Choroid plexus epithelial cell (primary cell): Measurements from ENCODE around the gene FGGY.
"Not testable (repeated sequence)": the region's sequence is repeated elsewhere in the genome, so short reads cannot be mapped to it uniquely, and the experiment has no call there.

Experiments used
- DNase-seq: peaks from one replicate; pipeline ENCODE4 v3.0.0-alpha.2; 2010; ENCODE audit warnings: low read depth
- H3K4me3 ChIP-seq: 2 replicates; pipeline ENCODE4 v1.5.1; 2011; ENCODE audit warnings: low read depth, mild to moderate bottlenecking, control low read depth, low read length, moderate library complexity
- TF ChIP-seq, protein P1 (sequence below): conservative IDR thresholded peaks from 2 replicates; pipeline ENCODE4 v1.5.1; 2011; ENCODE audit warnings: low read depth, mild to moderate bottlenecking, control low read depth, inconsistent platforms, low read length, moderate library complexity

The FGGY gene

GRCh38 chr1:59346429-59346828, 49.5 kb downstream of the FGGY start:
- DNase-seq = no peak
- H3K4me3 ChIP-seq = no peak overlapping the region
- TF ChIP-seq, protein P1, sequence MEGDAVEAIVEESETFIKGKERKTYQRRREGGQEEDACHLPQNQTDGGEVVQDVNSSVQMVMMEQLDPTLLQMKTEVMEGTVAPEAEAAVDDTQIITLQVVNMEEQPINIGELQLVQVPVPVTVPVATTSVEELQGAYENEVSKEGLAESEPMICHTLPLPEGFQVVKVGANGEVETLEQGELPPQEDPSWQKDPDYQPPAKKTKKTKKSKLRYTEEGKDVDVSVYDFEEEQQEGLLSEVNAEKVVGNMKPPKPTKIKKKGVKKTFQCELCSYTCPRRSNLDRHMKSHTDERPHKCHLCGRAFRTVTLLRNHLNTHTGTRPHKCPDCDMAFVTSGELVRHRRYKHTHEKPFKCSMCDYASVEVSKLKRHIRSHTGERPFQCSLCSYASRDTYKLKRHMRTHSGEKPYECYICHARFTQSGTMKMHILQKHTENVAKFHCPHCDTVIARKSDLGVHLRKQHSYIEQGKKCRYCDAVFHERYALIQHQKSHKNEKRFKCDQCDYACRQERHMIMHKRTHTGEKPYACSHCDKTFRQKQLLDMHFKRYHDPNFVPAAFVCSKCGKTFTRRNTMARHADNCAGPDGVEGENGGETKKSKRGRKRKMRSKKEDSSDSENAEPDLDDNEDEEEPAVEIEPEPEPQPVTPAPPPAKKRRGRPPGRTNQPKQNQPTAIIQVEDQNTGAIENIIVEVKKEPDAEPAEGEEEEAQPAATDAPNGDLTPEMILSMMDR = no peak

DNA sequence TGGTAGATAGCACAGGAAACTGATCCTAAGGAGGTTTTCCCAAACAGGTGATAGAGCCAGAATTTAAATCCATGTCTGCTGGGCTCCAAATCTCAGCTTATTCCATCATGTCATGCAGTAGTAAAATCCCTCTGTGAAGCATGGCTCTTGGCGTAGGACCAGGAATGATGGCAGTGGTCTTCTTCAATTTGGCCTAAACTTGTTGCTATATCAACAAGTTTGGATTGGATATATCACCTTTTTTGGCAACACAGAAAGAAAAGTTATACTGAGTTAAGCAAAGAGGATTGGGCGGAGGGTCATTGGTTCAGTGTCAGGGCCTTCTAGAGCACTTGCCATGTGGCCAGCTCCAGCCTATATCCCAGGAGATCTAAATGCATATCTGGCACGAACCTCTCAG, 52.2 kb downstream of the FGGY start:
- H3K4me3 ChIP-seq = no peak overlapping the region
- TF ChIP-seq, protein P1 = no peak
- no peak for DNase-seq

- no peak for DNase-seq
- H3K4me3 ChIP-seq = no peak overlapping the region
- TF ChIP-seq, protein P1 = no peak
These were observed 53.6 kb downstream of the FGGY start for GRCh38 chr1:59350521-59350920.

- DNase-seq = no peak
- H3K4me3 ChIP-seq = no peak overlapping the region
- TF ChIP-seq, protein P1 = no peak
These were observed 55.2 kb downstream of the FGGY start for GRCh38 chr1:59352065-59352464.

DNA sequence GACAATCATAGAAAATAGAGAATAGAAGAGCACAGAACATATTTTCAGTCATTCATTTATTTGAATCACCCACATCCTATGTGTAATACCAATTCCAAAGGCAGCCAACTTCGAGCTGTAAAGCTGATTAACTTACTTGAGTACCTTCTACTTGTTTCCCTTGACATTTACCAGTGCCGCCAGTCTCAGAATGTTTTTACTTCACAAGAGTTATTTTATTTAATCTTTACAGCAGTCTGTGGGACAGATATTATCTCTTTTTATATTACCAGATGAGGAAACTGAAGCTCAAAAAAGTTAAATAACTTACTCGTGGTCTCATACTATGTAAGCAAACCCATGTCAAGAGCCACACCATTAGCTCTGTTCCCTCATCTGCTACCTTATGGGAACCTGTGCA, 56.6 kb downstream of the FGGY start:
- TF ChIP-seq, protein P1 = no peak
- H3K4me3 ChIP-seq = no peak overlapping the region
- no peak for DNase-seq

GRCh38 chr1:59354239-59354638, 57.3 kb downstream of the FGGY start:
- H3K4me3 ChIP-seq, DNase-seq: not testable (repeated sequence)

GRCh38 chr1:59354709-59355337, 57.9 kb downstream of the FGGY start:
- no peak overlapping the region for H3K4me3 ChIP-seq
- TF ChIP-seq, protein P1 = no peak
- no peak for DNase-seq
